Measurements from ENCODE around the gene HOXD10.
A peak's percentile ranks its signal among the peaks of the same experiment; 100 is the strongest.

Gene HOXD10

DNA sequence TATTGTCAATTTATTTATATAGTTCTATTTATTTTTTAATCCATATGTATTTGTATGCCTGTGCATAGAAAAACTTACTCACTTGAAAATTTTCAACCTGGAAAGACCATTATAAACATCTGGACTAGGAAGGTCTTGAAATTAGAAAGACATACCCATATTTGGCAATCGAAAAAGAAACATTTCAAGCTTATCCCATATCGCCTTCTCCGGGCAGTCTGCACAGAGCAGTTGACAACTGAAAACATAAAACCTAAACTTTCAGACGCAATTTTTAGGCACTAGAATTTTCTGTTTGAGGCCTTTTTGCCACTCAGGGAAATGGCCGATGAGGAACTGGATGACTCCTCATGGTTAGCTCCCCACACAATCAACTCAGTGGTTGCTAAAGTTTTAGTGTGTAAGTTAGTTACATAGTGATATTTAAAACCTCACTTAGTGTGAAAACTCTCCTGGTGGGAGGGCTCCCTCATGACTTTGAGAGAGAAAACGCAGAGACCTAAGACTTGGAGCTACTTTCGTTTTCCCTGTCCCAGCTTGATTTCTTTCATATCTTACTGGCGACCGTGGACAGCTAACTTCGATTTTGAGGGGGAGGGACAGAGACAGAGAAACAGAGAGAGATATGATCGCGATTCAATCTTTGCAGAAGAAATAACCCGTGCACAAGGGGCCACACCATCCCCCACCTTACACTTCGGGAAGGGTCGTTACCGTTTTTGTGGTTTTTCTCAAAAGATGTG lies 20.2 kb upstream of the HOXD10 start:
- DNase-seq, result no peak

DNA sequence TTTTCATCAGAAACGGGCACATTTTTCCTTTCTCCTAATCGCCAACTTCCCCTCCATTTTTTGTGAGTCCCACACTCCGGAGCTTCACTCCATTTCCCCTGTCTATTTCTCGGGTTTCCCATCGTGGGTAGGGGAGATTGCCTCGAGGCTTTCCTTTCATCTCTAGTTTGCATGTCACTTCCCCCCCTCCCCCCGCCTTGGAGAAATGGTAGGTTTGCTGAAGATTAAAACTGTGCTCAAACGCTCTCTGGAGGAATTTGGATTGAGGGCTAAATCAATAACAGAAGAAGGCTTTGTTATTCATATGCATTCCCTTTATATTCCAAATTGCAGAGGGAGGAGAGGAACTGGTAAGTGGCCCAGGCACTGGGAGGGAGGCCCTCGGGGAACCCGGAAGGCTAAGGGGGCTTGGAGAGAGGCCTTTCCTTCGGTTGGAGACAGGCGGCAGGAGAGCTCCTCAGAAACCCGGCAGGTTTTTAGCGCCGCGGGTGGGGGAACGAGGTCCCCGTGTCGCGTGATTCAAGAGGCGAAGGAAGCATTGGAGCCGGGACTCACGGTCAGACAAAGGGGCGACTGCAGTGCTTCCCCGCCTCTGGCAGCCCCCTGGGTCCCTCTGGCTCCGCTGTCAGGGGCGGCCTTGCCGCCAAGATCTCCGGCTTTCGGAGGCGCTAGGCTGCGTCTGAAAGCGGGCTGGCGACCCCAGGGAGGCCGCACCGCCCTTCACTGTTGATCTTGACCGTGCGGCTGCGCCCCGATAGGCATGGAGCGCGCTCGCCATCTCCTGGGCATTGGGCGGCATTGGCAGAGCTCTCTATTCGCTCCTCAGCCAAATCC lies 19.4 kb upstream of the HOXD10 start:
- DNase-seq, result peak; percentile 48

DNA sequence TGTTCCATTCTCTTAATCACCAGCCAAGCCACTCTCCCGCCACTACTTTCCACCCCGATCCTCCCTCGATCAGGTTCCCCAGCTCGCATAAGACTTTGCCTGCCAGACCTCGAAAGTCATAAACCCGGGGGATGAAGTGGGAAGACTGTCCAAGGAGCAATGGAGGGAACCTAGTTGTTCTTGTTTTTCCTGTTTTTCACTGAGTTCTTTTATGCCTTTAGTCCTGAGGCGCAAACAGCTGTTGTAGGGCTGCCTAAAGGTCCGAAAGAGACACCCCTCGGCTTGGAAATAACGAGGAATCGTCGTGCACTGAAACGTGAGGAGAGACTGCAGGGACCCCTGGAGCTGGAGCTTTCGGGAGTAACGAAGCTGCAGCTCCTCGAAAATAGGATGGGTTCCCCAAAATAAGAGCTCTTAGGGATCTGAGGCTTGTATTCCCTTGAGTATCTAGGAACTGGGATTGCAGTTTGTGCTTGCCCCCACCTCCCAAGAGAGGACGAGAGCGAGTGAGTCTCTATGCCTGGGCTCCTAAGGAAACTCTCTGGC lies 18.7 kb upstream of the HOXD10 start:
- DNase-seq, result no peak

DNA sequence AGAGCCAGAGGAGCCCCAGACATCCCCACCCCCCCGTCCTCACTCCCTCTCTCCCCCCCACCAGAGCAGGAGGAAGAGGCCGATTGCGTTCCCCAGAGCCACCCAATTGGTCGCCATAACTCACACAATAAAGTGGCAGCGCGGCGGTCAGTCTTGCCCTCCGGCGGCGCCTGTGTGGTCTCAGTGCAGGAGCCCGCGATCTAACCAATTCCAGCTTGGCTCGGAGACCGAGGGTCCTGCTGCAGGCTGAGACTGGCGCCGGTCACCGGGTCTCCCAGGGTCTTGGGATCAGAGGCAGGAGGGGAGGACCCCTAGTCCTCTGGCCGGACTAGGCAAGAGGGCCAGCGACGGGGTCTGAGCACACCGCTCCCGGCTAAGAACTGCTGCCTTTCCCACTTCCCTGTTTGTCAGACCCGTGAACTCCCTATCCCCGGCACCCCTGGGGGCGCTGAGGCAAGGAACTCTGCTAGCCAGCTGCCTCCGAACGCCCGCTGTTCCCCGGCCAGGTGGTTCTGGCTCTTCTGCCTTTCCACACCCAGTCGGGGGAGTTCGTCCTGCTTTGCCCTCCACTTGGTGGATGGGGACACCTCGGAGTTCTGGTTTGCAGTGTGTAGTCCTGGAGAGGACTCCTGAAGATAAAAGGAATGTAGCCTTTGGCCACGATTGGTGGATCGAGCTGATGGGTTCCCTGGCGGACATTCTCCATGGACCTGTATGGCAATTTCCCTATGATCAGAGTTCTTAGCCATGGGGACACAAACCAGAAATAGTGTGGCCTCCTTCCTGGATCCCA lies 18.0 kb upstream of the HOXD10 start:
- no peak for DNase-seq

DNA sequence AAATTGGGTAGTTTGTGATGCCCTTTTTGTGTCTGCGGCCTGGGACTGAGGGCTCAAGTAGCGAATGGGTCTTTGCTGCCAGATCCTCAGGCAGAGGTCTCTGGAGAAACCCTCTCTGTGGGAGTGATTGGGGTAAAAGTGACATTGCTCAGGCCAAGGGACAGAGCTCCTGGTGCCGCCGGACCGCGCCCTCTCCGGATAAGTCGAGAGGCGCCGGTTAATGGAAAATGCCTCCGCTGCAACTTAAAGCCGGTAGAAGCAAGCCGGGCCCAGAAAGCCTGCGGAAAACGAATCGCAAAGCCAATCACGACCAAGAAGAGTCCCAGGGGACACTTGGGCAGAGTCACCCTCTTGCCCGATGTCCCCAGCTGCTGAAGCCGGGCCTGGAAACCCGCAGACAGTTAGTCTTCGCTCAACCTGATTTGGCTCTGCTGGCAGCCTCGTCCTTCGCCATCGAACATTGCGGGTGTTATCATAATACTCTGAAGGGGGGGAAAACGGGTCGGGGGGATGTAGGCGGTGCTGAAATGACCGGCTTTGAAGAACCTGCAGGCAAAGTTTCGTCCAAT lies 17.3 kb upstream of the HOXD10 start:
- no peak for DNase-seq

DNA sequence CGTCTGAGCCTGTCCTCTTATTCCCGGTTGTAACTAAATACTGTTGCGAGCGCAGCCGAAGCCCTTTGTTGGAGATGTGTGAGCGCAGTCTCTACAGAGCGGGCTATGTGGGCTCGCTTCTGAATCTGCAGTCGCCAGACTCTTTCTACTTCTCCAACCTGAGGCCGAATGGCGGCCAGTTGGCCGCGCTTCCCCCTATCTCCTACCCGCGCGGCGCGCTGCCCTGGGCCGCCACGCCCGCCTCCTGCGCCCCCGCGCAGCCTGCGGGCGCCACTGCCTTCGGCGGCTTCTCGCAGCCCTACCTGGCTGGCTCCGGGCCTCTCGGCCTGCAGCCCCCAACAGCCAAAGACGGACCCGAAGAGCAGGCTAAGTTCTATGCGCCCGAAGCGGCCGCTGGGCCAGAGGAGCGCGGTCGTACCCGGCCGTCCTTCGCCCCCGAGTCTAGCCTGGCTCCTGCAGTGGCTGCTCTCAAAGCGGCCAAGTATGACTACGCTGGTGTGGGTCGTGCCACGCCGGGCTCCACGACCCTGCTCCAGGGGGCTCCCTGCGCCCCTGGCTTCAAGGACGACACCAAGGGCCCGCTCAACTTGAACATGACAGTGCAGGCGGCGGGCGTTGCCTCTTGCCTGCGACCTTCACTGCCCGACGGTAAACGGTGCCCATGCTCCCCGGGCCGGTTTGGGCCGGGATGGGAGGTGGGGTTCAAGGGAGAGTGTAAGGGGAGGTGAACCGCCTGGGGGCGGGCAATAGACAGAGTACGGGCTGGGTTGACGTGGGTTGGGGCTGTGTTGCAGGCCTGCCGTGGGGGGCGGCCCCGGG lies 16.6 kb upstream of the HOXD10 start, which contains the start of gene HOXD12:
HOXD12 (plus strand) TSS at position 68 of the 819 bp plus-strand sequence; CDS start at position 75, 7 bp downstream.
- no peak for DNase-seq

DNA sequence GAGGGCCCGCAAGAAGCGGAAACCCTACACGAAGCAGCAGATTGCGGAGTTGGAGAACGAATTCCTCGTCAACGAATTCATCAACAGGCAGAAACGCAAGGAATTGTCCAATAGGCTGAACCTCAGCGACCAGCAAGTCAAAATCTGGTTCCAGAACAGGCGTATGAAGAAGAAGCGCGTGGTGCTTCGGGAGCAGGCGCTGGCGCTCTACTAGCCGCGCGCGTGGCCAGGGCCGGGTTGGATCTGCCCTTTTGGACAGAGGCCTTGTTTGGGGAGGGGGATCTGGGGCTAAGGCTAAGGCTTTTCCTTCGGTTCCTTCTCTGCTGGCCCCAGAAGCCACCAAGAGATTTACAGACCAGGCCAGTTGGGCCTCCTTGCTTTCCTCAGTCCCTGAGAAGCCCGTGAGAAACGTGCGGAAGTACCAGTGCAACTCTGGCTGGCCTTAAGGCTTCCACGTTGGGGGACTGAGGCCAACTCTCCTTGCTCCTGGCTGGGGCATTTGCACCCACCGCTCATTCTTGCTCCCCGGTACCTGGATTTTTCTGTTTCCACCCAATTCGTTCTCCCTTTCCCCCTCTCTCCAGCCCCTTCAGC lies 15.9 kb upstream of the HOXD10 start:
- DNase-seq, result no peak

DNA sequence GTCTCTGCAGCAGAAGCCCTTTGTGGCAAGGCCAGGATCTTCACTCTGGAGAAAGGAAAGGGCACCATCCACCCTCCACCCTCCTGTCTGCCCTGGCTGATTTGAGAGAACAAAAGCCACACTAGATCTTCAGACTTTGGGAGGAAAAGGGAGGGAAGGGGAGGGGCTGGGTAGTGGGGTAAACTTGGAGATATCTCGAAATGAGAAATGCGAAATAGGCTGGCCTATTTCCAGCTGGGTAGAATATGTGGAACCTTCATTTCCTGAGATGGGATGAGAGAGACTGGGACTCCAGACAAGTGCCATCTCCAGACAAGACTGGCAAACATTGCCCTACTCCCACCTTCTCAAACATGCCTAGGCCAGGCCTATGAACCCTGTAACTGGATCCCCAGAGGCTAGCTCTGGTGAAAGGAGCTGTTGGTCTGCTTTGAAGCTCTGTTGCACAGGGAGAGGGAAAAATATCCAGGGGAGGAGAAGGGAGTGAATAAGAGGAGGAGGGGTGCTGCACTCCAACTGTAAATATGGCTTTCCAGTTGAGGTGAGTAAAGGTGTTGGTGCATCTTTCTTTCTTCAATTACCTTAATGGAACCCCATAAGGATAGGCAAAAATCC lies 15.3 kb upstream of the HOXD10 start:
- no peak for DNase-seq

DNA sequence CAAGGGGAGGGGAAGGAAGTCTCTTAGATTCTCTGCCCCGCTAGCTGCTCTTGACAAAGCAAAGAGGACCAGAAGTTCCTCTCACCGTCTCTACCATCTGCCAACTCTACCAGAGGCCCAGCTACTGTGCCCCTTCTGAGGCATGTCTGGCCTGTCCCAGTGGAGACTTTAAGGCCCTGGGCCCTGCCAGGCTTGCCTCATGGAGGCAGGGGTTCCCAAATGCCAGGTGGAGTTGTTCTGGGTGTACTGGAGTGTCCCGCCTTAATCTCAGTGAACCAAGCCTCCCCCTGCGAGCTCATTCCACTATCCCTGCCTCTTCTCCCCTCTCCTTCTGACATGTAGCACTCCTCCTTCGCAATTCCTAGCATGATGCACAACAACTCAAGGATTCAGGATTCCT lies 14.7 kb upstream of the HOXD10 start:
- no peak for DNase-seq

DNA sequence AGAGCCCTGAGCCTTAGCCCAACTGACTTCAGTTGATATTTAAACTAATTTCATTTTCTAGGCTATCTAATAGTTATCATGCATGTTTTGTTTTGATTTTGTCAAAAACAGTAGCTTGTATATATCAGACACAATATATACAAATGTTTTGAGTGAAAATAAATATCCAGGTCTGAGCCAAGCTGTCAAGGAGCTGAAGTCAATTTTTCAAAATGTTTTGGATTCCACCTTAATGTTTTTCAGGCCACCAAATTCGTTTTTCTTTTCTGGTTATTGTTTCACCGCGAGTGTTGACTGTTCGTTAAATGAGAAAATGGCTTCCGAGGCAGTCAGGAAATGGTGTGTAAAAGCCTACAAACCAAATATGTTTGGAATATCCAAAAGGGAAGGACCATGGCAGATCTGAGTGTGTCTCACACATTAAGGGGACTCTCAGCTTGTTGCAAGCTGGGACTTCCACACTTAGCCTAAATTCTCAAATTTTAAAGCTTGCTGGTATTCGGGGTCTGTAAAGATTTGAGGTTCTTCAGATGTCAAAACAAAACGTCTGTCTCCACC lies 14.2 kb upstream of the HOXD10 start:
- no peak for DNase-seq

DNA sequence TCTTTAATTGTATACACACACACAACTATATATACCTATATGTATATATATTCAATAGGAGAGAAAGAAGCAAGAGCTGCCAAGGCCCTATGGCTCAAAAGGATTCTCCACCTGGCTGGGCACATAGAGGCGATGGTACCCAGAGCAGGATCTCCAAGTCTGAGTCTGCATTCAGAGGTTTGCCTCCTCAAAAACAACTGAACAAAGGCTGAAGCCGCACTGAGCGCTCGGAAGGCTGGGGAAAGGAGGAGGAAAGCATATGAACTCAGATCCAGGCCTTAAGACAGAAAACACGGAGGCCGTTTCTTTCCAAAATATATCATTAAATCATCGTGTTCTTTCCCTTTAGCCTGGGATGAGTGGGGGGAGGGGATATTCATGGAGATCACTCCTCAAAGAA lies 13.4 kb upstream of the HOXD10 start:
- no peak for DNase-seq

DNA sequence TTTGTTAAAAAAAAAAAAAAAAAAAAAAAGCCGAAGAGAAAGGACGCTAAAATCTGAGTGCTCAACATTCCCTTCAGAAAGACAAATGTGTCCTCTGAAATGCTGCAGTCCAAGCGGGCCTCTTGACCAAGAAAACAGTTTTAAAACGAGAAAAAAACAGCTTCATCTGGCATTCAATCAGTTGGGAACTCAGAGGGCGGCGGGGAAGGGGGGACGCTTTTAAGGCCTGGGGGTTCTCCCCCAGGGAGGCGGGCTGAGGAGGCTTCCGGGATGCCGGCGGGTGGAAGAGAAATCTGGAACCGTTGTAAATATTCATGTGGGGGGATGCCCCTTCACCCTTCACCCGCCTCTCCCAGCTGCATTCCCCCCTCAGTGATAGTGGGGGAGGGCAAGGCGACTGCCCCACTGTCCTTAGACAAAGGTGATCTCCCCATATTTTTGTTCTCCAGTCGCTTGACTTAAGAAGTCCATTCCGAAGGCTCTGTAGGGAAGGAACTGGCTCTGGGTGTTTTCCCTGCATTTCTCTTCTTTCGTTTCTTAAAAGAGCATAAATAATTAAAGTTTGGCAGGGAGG lies 12.7 kb upstream of the HOXD10 start:
- DNase-seq, result no peak

DNA sequence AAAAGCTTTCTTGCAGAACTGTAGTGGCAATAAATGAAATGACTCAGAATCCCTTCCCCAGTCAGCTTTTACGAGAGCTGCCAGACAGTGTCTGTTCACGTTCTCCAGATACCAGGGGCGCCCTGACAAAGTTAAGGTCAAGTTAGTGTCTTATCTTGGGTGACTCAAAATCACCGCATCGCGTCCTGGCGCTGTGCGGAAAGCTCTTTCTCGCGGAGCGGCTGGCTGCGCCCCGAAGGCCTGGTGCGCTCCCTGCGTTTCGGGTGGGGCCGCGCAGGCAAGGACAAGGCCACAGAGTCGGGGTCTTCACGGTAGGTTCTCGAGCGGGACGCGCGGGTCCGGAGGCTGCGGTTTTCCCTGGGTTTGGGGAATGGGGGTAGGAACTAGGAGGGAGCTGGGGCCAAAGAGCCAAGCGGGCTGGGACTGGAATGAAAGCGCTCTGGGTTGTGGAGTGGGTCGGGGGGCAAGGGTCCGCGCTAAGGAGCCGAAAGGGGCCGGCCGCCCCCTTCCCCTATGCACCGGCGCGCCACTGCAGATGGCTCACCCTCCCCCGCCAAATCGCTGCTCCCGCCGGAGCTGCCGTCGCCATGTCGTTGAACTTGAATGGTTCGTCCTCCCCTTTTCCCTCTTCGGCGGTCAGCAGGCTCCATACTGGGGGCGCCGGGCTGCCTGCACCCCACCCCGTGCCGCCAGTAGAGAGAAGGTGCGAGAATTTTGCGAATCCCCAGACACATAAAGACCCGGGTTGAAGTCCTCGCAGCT lies 12.1 kb upstream of the HOXD10 start:
- DNase-seq, result no peak

DNA sequence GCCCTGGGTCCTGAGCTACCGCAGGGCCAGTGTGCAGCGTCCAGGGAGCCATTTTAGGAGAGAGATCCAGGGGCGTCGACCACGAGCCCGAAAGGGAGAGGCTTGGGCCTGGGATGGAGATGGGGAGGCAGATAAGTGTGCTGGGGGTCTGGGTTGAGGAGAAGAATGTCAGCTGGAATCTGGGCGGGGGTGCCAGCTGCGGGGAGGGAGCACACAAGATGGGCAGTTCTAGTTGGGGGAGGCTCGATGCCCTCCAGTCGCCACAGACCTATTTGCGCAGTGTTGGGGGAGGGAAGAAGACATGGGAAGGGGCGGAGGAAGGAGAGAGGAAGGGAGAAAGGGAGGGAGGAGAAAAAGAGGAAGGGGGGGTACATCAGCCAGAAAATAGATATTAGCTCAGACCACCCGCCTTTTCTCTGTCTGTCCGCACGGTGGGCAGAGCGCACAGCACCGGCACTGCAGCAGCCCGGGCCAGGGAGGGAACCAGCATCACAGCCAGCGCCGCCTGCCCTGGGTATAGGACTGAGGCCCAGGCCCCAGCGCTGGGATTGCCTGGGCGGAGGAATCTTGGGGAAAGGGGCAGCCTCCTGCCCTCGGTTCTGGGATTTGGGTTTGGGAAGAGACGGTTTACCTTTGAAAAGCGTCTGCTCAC lies 11.4 kb upstream of the HOXD10 start:
- DNase-seq, result no peak

DNA sequence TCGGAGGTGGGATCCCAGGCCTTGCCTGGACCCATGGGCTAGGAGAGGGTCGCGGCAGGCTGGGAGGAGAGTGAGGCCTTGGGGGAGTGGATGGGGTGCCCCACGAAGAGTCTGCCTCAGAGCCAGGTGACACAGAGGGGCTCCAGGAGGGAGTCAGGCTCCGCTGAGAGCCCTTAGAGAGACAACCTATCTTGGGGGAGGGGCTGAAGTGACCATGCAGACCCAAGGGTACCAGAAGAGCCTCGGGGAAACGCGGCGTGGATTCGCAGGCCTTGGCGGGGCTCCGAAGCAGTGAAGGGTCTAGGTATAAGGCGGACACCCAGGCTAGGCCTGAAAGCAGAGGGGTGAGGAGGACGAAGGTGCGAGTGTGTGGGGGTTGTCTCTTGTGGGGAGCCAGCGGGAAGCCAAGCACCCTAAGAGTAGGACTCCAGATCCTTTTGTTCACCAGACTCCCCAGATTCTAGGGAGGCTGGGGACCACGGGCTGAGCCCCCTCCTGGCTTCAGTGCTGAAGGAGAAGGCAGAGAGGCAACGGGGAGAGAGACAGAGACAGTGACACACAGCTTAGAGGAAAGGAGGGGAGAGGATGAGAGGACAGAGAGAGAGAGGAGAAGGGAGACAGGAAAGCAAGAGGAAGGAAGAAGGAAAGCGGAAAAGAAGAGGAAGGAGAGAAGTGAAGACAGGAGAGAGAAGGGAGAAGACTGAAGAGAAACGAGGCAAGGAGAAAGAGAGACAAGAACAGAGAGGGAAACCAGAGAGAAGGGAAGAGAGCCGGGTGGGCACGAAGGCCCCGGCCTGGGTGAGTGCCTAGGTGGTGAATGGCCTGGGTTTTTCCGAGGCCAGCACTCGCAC lies 10.6 kb upstream of the HOXD10 start:
- DNase-seq, result no peak

DNA sequence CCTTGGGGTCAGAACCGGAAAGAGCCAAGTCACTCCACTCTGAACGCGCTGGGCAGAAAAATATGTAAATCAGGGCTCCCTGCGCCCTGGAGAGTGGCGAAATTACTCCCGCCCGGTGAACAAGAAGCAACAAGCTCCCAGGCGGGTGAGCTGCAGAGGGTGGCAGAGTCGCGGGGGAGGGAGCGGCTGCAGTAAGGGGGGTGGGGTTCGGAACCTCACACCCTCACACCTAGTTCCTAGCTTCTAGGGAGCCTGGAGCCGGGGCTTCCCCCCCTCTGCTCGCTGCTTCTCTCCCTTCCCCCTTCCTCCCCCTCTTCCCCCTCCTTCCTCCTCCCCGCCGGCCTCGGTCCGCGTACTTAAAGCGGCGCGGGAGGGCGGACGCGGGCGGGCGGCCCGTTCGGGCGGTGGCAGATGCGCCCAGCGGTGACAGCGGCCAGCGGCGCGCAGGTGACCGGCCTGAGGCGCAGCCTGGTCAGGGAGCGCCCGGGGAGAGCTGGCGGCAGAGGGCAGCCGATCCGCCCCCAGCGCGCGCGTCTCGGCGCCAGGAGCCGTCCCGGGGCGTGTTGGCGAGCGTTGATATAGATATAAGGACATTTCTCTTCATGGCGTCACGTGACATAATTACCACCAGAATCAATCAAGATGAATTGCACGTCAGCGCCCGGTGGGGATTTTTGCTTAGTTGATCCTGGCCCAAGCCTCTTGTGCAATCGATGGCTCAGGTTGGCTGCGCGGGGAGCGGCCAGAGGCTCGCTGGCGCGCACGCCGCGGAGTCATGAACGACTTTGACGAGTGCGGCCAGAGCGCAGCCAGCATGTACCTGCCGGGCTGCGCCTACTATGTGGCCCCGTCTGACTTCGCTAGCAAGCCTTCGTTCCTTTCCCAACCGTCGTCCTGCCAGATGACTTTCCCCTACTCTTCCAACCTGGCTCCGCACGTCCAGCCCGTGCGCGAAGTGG lies 9.7 kb upstream of the HOXD10 start, which contains the start of gene HOXD11:
HOXD11 (plus strand) TSS at position 700 of the 959 bp plus-strand sequence; CDS start at position 776, 76 bp downstream.
- DNase-seq, result no peak

All from central memory CD4-positive, alpha-beta T cell (primary cell).